Neural cell (in vitro differentiated cells): Measurements from ENCODE around the gene B3GALNT2.

Experiments
- CTCF ChIP-seq: fragments of 450-650 bp; IDR thresholded peaks from 2 replicates; pipeline ENCODE4 v1.5.1; 2014; ENCODE audit warnings: antibody characterized with exemption, mild to moderate bottlenecking, moderate library complexity; ENCODE audit not compliant: poor library complexity, severe bottlenecking
- EZH2 ChIP-seq: fragments of 200-600, 300-800 bp; shearing (Covaris generic), sonication (generic); IDR thresholded peaks from 2 replicates; pipeline ENCODE4 v1.6.1; 2014; ENCODE audit warnings: antibody characterized with exemption, low read length, borderline replicate concordance, mild to moderate bottlenecking; ENCODE audit not compliant: insufficient read depth, poor library complexity, severe bottlenecking
- POLR2AphosphoS5 ChIP-seq: IDR thresholded peaks from 2 replicates; pipeline ENCODE4 v1.6.1; 2012

GRCh38 chr1:235525314-235525713, 21.1 kb upstream of the B3GALNT2 start:
- TF ChIP-seq CTCF, result no peak
- no peak for TF ChIP-seq EZH2
- TF ChIP-seq POLR2AphosphoS5, result no peak
